ENCODE measurements around the gene ACKR4.
A peak's percentile ranks its signal among the peaks of the same experiment; 100 is the strongest.
"Not testable (repeated sequence)": the region's sequence is repeated elsewhere in the genome, so short reads cannot be mapped to it uniquely, and the experiment has no call there.

The ACKR4 gene

GRCh38 chr3:132596816-132597433, at the start of gene ACKR4:
ACKR4 (plus strand) TSS chr3:132597270; CDS start chr3:132600398, 3,128 bp downstream.
- no peak for DNase-seq (ENCODE audit: low spot score)

DNA sequence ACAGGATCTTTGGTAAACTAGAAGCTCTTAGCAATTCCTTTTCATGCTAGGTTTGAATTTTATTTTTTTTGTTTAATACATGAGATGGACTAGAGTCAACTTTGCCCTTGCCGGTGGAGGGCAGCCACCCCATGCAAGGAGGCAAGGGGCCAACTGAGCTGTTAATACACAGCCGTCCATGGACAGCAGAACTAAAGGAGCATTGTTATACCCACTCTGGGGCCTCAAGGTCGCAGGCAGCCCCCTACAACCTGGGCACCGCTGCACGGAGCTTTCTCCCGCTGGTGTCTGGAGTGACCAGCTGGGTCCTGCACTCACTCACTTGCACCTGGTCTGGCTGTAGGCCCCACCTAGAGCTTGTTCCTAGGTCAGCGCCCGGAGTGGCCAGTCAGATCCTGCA, 47.9 kb upstream of the ACKR4 start:
- DNase-seq (ENCODE audit: low spot score) = no peak

GRCh38 chr3:132549890-132550578, 47.0 kb upstream of the ACKR4 start:
- peak; percentile 64 for DNase-seq (ENCODE audit: low spot score)

- no peak for DNase-seq (ENCODE audit: low spot score)
Measured at GRCh38 chr3:132550579-132551305, 46.3 kb upstream of the ACKR4 start.

DNA sequence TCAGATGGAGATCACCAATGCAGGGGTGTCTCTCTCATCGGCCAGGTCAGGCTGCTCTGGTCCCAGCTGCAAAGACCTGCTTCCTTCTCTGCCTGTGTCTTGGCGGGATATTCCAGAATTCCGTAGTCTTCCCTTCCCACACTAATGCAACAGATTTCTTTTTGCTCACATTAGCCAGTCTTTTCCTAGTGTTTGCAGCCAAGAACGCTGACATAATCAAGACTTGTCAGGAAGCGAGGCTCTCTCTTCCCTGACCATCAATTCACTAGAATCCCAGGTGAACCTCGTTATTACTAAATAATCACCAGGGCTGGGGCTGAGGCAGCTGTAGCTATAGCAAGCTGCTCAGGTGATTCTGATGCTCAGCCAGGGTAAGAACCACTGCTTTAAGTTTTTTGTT, 43.2 kb upstream of the ACKR4 start:
- DNase-seq (ENCODE audit: low spot score) = no peak

GRCh38 chr3:132554437-132554836, 42.6 kb upstream of the ACKR4 start:
- peak; percentile 19 for DNase-seq (ENCODE audit: low spot score)

- DNase-seq (ENCODE audit: low spot score) = no peak
Measured at GRCh38 chr3:132555306-132556035, 41.6 kb upstream of the ACKR4 start.

DNA sequence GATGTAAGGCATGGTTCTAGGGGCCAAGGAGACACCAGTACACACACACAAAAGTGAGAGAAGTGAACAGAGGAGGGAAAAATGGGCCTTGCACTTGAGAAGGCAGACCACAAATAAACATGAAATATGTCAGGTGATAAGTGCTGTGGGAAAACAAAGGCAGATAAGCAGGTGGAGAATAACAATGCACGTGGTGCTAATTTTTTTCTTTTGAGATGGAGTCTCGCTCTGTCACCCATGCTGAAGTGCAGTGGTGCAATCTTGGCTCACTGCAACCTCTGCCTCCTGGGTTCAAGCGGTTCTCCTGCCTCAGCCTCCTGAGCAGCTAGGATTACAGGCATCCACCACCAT, 41.1 kb upstream of the ACKR4 start:
- DNase-seq (ENCODE audit: low spot score) = not testable (repeated sequence)

GRCh38 chr3:132556508-132557159, 40.4 kb upstream of the ACKR4 start:
- no peak for DNase-seq (ENCODE audit: low spot score)

DNA sequence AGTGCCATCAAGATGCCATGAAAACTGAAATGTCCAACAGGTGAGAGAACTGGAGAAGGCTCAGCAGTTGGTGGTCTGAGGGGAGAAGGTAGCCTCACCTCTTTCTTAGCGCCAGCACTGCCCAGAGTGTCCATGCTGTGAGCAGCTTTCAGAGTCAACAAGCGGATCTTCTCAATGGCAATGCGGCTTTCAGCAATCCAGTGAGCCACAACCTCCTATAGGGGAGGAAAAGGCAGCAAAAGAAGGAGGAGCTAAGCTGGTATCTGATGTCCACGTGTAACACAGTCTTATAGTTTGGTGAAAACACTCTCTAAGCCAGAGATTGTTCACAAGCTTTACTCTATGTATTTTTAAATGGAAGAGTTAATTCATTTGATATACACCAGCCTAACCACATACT, 36.1 kb upstream of the ACKR4 start:
- DNase-seq (ENCODE audit: low spot score) = no peak

GRCh38 chr3:132563420-132564069, 33.5 kb upstream of the ACKR4 start:
- peak; percentile 37 for DNase-seq (ENCODE audit: low spot score)

GRCh38 chr3:132564070-132564465, 33.0 kb upstream of the ACKR4 start:
- no peak for DNase-seq (ENCODE audit: low spot score)

- no peak for DNase-seq (ENCODE audit: low spot score)
Measured at GRCh38 chr3:132568422-132568821, 28.6 kb upstream of the ACKR4 start.

DNA sequence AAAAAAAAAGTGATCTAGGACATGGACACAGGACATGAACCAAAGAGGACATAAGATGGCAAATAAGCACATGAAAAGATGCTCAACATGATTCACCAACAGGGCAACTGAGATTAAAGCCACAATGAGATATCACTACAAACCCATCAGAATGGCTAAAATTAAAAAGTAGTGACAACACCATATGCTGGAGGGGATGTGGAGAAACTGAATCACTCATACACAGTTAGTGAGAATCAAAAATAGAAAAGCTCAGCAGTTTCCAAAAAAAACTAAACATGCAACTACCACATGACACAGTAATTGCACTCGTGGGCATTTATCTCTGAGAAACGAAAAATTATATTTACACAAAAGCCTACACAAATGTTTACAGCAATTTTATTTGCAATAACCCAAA, 27.9 kb upstream of the ACKR4 start:
- no peak for DNase-seq (ENCODE audit: low spot score)

DNA sequence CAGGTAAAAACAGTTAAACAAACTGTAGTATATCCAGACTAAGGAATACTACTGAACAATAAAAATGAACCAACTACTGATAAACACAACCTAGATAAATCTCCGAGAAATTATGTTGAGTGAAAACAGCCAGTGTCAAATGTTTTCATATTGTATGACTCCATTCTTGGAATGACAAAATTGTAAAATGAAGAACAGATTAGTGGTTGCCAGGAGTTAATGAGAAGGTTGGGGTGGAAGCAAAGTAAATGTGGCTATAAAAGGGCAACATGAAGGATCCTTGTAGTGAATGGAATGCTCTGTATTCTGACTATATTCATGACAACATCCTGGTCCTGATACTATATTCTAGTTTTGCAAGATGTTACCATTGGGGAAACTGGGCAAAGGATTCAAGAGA, 27.5 kb upstream of the ACKR4 start:
- DNase-seq (ENCODE audit: low spot score) = peak; percentile 20

- DNase-seq (ENCODE audit: low spot score) = no peak
Measured at GRCh38 chr3:132570016-132570415, 27.1 kb upstream of the ACKR4 start.

GRCh38 chr3:132573797-132574211, 23.3 kb upstream of the ACKR4 start:
- DNase-seq (ENCODE audit: low spot score) = peak; percentile 42

- no peak for DNase-seq (ENCODE audit: low spot score)
Measured at GRCh38 chr3:132587401-132587800, 9.7 kb upstream of the ACKR4 start.

DNA sequence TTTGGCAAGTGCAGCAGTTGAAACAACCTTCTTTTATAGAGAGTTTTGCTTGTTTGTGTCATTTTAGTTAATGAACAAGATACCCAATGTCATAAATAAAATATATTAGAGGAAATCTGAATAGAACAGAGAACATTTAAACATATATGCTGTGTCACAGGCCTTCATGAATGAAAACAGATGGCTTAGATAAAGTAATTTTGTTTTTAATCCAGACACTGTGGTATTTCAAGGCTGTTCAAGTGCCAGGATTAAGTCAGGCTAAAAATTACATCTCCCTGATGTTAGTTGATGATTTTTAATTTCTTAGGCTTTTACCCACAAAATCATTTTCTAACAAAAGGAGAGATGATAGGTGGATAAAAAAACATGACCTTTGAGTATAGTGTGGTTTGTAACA, 4.9 kb upstream of the ACKR4 start:
- DNase-seq (ENCODE audit: low spot score) = no peak

DNA sequence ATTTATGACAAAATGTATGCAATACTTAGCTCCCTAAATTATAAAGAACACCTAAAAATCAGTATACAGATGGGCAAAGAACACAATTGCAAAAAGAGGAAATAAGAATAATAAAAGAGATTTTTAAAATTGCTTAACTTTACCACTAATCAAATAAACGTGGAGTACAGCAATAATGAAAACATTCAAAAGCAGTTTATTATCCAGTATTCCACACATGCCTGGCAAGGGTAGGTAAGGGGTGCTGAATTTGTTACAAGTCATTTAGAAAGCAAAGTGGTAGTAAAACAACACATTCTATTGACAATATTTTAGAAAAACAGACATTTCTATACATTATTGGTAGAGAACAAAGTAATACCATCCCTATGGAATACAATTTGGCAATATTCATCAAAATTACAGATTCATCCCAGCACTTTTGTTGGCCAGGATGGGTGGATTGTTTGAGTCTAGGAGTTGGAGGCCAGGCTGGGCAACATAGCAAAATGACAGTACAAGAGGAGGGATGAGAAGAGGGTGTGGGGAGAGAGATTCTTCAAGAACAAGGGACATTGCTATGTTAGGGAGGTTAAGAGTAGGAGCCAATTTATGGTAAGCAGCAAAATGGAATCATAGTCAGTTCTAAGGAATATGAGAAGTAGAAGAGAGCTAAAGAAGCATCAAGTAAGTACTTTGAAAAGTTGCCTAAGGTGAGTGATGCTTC, 3.7 kb upstream of the ACKR4 start:
- no peak for DNase-seq (ENCODE audit: low spot score)

DNA sequence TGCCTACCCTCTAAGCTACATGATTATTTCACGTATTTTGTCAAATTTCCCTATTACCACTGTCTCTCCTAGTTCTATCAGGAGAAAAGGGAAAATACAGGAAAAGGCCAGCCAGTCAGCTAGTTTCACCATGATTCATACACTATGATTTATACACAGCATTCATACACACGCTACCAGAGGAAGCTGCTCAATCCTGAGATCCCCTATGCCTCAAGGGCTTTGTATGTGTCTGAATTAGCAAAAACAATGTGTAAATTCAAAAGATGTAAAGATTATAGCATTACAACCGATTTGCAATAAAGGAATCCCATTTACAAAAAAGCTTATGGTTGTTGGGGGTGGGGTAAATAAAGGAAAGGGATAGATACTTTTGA, 3.1 kb upstream of the ACKR4 start:
- peak; percentile 59 for DNase-seq (ENCODE audit: low spot score)
